ENCODE measurements around the gene CHMP3.
A peak's percentile ranks its signal among the peaks of the same experiment; 100 is the strongest.
"Not testable (repeated sequence)": the region's sequence is repeated elsewhere in the genome, so short reads cannot be mapped to it uniquely, and the experiment has no call there.

The CHMP3 gene

DNA sequence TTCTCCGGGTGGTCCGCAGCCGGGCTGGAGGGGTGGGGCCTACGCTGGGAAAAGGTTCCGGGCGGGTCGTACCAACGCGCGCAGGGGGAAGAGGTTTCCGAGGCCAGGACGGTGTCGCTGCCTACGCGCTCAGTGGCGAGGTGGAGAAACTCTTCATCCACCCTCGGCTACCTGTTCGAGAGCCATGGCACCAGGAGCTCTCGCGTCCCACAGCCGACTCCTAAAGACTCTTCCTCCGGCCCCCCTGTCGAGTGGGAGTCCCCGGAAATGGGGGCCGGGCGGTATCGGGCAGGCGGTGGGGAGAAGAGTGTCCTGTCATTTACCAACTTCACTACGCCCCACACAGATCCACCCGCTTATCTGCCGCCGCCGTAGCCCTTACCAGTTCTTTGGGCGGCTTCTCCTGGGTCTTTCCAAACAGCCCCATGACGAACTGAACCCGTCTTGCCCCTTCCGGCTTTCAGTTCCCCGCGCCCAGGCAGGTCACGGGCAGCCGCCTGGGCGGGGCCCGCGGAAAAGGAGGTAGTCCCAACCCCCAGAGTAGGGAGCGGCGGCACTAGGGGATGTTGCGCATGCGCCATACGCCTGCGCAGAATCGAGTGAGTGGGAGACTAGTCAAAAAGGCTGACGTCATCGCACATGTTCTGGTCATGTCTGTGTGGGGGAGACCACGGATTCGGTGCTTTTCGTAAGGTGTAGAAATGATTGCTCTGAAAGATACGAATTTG, at the start of gene CHMP3:
CHMP3 (minus strand) TSS at position 522 of the 728 bp plus-strand sequence; CDS start at position 427, 95 bp downstream.
- peak; percentile 96 for DNase-seq

DNA sequence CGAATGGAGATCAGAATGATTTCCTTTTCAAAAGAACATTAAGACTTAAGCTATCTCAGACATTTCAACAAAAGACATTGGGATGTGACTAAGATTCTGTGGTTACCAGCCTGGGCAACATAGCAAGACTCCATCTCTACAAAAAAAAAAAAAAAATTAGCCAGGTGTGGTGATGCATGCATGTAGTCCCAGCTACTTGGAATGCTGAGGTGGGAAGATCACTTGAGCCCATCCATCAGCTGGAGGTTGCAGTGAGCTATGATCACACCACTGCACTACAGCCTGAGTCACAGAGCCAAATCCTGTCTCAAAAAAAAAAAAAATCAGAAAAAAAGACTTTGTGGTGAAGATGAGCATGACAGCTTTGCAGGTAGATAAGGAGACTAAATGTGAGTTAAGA, 47.6 kb upstream of the CHMP3 start:
- no peak for DNase-seq

DNA sequence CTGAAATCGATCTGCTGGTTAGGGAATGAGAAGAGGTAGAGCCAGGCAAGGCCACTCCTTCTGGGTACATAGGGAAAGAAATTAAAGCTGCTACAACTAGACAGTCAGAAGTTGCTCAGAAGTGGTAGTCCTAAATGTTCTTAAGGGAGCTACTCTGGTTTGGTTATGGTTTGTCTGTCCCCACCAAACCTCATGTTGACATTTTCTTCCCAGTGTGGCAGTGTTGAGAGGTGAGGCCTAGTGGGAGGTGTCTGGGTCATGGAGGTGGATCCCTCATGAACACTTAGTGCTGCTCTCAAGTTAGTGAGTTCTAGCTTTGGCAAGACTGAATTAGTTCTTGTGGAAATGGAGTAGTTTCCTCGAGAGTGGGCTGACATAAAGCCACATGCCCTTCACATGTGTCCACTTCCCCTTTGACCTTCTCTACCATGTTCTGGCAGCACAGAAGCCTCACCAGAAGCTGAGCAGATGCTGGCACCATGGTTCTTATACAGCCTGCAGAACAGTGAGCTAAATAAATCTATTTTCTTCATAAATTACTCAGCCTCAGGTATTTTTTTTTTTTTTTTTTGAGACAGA, 45.7 kb upstream of the CHMP3 start:
- no peak for DNase-seq

DNA sequence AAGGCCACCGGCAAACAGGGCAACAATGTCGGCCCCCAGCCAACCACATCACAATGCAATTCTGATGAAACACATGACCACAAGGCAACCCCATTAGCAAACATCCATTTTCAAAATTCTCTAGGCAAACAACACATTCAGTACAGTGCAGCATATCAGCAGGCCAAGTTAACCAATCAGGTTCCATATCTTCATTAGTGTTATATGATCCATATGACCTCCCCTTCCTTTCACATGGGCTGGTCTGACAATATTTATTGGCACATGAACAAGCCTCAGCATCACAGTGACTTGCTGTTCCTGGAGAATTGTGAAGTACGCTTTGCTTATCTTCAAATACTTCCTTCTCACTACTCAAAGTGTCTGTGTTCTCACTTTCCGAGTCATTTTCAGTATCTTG, 40.7 kb upstream of the CHMP3 start:
- DNase-seq = no peak

DNA sequence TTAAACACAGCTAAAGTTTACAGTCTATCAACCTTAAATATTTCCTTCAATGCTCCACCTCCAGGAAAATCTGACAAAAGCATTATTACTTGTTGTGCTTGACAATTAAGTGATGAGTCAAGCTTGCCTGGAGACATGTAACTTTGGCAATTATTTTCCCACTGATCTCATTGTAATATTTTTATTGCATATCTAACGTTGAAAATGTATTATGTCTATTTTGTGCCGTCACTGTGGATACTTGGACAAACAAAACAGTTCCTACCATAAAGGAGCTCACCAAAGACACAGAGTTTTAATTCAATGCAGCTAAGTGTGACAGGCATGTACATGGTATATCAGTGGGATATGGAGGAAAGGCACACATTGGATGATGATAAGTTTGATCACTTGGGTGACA, 35.7 kb upstream of the CHMP3 start:
- no peak for DNase-seq

DNA sequence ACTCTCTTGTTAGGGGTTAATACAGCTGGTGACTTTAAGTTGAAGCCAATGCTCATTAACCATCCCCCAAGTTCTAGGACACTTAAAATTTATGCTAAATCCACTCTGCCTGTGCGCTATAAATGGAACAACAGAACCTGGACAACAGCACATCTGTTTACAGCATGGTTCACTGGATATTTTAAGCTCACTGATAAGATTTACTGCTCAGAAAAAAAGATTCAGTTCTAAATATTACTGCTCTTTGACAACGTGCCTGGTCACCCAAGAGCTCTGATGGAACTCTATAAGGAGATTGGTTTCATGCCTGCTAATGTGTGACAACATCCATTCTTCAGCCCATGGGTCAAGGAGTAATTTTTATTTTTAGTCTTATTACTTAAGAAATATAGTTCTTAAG, 32.9 kb upstream of the CHMP3 start:
- no peak for DNase-seq

DNA sequence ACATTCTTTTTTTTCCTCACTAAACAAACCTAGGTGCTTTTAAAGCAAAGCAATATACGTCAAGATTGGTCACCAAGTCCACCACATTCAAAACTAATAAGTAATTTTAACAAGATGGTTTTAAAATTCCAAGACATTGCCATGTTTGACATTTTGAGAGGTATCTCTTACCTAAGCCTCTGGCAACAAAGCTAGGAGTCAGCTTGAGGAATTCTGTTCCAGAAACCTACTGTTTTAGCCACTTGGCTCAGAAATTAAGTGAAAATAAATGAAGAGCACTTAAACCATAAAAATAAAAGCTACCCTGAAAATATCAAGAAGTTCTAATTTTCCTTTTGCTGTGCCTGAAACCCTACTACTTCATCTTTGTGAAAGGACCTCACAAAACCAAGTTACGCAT, 30.0 kb upstream of the CHMP3 start:
- no peak for DNase-seq

DNA sequence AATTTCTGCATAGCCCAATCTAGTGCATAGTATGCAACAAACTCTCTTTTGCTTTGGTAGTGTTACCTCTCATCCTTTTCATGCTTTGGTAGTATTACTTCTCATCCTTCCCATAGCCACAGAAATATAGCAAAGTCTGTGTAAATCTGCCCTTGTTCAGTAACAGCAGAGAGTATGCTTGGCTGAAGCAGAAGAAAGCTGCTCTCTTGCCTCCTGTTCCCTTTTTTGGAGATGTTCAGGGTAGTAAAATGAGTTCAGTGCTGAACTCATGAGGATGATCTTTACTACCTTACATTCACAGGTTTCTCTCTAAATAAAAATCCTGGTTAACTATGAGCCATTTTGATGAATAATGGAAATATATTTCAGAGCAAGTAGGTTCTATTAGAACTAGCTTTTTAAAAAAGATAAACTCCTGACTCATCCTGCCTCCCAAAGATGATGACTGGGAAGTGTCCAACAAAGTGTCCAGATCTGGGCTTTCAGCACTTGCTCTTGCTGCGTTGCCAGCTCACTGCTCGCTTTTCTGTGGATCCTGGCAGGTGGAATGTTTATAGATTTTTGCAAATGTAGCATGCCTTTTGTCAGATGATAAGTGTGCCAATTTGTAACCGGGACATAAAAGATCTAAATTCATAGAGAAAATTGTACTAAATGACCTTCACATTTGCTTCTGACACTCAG, 29.4 kb upstream of the CHMP3 start:
- DNase-seq = no peak

DNA sequence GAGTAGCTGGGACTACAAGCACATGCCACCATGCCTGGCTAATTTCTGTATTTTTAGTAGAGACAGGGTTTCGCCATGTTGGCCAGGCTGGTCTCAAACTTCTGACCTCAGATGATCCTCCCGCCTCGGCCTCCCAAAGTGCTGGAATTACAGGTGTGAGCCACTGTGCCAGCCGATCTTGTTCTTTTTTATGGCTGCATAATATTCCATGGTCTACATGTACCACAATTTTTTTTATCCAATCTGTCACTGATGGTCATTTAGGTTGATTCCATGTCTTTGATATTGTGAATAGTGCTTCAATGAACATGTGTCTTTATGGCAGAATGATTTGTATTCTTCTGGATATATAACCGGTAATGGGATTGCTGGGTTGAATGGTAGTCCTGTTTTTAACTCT, 26.5 kb upstream of the CHMP3 start:
- not testable (repeated sequence) for DNase-seq

DNA sequence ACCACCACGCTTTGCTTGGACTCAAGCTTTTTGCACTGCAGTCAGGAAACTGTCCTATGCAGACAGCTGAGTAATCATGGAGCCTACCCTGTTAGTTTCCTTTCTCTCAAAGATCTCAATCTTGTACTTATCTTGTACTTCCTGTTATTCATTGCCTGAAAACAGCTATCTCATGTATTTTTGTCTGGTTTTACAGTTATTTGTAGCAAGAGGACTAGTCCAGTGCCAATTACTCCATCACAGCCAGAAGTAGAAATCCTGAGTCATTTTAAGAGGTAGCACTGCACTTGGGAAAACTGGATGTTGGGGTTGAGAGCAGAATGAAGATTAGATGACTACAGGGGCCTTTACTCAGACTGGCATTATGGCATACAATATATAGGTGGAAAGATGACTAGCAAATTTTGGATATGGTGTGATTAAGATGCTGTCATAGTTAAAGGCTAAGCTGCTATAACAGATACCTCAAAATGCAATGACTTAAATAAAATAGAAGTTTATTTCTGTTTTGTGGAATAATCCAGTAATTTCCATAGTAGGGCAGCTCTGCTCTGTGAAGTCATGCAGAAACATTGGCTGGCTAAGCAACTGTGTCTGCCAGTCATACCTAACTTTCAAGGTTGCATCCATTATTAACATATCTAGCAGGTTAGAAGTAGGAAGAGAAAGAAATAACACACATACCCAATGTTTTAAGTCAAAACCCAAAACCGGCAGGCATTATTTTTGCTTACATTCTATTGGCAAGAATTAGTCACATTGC, 21.1 kb upstream of the CHMP3 start:
- no peak for DNase-seq

DNA sequence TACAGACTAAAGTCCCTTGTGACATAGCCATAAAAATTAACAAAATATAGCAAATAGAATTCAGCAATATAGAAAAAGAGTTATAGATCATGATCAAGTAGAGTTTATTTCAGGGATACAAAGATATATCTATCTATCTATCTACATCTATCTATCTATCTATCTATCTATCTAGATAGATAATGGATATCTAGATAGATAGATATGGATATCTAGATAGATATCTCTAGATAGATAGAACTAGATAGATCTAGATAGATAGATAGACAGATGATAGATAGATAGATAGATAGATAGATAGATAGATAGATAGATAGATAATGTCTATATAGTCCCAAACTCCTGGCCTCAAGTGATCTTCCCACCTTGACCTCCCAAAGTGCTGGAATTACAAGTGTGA, 17.3 kb upstream of the CHMP3 start:
- DNase-seq = no peak

DNA sequence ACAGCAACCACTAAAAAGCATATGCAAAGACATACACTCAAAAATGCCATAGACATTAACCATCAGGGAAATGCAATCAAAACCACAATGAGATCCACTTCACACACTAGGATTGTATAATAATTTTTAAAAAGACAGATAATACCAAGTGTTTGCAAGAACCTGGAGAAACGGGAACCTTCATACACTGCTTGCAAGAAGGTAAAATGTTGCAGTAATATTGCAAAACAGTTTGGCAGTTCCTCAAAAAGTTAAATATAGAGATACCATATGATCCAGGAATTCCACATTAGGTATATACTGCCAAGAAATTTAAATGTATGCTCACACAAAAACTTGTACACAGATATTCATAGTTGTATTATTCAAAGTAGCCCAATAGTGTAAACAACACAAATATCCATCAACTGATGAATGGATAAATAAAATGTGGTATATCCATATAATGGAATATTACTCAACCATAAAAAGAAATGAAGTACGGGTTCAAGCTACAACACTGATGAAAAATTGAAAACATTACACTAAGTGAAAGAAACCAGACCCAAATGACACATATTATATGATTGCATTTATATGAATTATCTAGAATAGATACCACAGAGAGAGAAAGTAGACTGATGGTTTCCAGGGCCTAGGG, 14.7 kb upstream of the CHMP3 start:
- no peak for DNase-seq

DNA sequence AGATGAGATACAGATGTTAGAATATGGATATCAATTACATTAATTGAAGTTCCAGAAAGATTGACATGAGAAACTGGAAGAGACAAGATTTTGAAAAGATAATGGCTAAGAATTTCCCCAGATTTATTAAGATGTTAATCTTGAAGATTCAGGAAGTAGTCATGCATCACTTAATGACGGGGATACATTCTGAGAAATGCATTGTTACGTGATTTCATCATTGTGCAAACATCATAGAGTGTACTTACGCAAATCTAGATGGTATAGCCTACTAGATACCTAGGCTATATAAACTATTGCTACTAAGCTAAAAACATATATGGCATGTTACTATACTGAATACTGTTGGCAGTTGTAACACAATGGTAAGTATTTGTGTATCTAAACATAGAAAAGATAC, 6.8 kb upstream of the CHMP3 start:
- no peak for DNase-seq

DNA sequence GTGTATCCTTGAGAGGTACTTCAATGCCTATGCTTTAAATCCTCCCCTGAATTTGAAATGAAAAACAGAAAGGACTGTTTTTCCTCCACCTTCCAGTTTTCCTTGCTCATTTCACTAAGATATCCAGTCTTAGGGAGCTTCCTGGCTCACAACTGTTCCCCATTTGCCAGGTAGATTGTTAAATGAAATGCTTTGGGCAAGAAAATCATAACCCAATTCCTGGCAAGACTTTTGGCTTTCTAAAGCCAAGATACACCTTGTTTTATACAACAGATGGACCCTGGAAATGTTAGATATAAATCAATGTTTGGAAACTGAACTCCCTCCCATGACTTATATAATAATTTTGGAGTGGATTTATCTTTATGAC, 3.6 kb upstream of the CHMP3 start:
- DNase-seq = no peak

DNA sequence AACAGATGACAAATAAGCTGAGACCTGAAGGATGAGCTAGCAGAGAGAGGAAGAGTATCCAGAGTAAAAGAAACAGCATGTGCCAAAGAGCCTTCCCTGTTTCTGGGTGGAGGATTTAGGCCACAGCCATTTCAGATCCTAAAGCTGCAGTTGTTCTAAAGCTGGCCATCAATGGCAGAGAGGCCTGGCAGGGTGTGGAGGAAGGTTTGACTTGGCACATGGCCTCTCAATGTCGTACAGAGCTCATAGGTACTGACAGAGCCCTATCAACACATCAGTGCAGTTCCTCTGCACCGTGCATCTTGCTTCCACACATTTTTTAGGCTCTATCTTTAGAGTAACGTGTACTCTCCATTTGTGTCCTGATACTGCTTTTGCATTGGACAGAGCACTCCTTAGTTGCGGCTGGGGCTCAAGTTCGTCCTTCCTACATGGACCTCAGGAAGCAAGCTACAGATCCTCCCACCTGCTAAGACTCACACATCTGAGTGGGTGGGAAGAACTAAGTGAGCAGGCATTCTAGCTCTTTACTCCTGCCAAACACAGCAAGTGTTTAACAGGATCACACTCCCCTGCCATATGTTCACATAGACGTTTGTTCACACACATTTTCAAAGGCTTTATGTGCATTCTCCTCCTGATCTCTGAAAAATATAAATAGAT, 3.0 kb upstream of the CHMP3 start:
- no peak for DNase-seq

DNA sequence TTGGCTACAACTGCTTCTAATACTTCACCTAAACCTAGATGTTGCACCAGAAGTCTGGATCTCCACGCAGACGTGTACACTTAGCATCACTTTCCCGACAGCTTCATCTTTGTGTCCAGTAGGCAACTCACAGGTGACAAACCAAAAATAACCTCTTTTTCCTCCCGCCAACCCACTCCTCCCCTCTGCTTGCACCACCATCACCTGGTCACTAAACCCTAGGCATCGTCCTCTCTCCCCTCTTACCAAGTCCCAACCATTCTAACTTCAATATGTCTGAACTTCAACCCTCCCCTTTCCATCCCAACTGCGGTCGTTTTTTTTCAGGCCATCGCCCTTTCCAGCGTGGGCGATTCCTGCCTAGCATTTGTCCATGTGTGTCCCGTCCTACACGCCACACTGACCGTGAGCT, 413 bp upstream of the CHMP3 start:
- no peak for DNase-seq

DNA sequence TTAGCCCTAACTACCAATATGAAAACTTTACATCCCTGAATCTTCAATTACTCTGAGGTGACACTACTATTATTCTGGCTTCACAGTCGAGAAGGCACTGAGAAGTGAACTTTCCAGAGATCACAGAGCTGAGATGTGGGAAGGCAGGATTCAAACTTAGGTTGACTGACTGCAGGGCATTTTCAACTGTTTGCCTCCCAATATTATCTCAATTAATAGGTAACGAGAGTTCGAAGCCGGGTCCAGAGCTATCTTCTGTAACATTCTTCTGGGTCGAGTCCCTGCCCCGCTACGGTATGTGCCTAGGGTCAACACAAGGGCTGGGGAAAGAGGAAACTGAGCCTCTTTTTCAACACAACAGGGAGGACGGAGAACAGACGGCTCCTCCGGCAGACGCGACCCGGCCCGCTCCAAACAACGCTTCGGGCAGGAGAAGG, 740 bp downstream of the CHMP3 start:
- DNase-seq = no peak

DNA sequence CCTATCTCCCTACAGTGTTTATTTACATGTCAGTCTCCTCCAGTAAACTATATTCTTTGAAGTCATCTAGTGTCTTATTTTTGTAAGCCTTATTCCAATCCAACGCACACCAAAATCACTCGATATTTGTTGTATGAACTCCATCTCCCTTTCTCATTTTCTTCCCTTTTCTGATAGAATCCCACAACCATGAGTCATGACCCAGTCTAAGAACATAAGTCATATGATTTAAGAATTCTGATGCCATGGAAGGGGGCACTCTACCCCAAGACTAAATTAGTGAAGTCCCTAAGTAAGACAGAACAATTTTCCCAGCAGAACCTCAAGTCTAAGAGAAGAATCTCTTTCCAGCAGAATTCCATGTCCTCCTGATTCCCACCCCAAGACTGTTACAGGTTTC, 5.4 kb downstream of the CHMP3 start:
- no peak for DNase-seq

DNA sequence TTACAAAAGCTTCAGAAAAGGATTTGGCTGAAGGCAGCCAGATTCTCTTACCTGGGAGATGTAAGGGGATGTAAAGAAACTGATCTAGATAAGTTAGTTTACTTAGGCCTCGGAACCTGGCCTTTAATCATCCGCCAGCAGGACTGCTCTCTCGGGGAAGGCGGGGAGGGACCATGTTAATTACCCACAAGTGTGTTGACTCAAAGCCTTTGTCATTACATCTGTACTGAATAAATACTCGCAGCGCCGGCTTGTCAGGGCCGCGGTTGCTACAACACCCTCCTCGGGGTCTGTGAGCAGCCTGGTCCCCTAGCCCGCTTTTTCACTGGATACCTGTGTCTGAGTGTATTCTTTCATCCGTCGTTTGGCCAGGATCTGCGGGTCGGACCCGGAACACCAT, 6.7 kb downstream of the CHMP3 start:
- no peak for DNase-seq

DNA sequence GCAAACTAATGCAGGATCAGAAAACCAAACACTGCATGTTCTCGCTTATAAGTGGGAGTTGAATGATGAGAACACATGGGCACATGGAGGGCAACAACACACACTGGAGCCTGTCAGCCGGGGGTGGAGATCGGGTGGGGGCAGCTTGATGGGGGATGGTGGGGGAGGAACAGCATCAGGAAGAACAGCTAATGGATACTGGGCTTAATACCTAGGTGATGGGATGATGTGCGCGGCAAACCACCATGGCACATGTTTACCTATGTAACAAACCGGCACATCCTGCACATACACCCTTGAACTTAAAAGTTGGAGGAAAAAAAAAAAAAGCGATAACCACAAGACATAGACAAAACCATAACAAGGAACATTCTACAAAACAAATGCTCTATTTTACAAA, 10.4 kb downstream of the CHMP3 start:
- no peak for DNase-seq

DNA sequence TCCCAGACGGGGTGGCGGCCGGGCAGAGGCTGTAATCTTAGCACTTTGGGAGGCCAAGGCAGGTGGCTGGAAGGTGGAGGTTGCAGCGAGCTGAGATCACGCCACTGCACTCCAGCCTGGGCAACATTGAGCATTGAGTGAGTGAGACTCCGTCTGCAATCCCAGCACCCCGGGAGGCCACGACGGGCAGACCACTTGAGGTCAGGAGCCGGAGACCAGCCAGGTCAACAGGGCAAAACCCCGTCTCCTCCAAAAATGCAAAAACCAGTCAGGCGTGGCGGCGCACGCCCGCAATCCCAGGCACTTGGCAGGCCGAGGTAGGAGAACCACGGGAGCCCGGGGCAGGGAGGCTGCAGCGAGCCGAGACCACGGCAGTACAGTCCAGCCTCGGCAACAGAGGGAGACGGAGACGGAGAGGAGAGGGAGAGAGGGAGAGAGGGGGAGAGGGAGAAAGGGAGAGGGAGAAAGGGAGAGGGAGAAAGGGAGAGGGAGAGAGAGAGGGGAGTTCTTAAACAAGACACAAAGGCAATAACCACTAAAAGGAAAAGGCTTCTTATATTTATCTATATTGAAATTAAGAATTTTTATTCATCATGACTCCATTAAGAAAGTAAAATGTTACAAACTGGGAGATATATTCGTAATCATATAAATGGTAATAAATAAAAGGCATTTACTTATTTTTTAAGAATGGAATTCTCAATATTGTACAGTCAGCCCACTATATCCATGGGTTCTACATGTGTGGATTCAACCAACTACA, 13.1 kb downstream of the CHMP3 start:
- not testable (repeated sequence) for DNase-seq

DNA sequence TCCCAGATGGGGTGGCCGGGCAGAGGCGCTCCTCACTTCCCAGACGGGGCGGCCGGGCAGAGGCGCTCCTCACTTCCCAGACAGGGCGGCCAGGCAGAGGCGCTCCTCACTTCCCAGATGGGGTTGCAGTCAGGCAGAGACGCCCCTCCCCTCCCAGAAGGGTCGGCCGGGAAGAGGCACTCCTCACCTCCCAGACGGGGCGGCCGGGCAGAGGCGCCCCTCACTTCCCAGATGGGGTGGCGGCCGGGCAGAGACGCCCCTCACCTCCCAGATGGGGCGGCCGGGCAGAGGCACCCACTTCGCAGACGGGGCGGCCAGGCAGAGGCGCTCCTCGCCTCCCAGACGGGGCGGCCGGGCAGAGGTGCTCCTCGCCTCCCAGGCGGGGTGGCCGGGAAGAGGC, 13.8 kb downstream of the CHMP3 start:
- not testable (repeated sequence) for DNase-seq
